ENCODE results near the gene IL6R. TPM values are rescaled to one million over a fixed set of nuclear protein-coding genes. Genes with fewer than 3 reads are reported as not detected.

IL6R gene
- total RNA-seq, 4 donors from 2014 or later = 44.7 to 59.4 (median 55.5) TPM

GRCh38 chr1:154391086-154391770 is 13.9 kb upstream of the IL6R start:
- Histone ChIP-seq H3K36me3 (no peaks in the 10 kb centered on the region), H3K27ac (no peak overlapping the region), H3K4me1 (no peaks in the 10 kb centered on the region), H3K27me3 (no peaks in the 10 kb centered on the region), H3K4me3 (no peak overlapping the region), H3K9me3 (no peaks in the 10 kb centered on the region)
- 74 to 77% methylated on average over 4 to 7 of the region's 9 CpGs for whole genome bisulfite sequencing, 2 donors (ENCODE audit: low coverage in 1 of 2)
- no peak for ATAC-seq
- TF ChIP-seq CTCF (IDR thresholded peaks at IDR 0.05) (no peak), EP300 (IDR thresholded peaks at IDR 0.05) (no peak), POLR2AphosphoS5 (IDR thresholded peaks at IDR 0.05) (no peak), POLR2A (IDR thresholded peaks at IDR 0.05) (no peak)

- no peak for ATAC-seq
These were observed 7.0 kb upstream of the IL6R start for GRCh38 chr1:154398141-154398540.

GRCh38 chr1:154398678-154399077 is 6.5 kb upstream of the IL6R start:
- no peaks in the 10 kb centered on the region for H3K36me3 ChIP-seq
- no peaks in the 10 kb centered on the region for H3K4me1 ChIP-seq
- WGBS, 2 donors (ENCODE audit: low coverage in 1 of 2) = 90 to 94% methylated on average over 2 to 4 of the region's 4 CpGs
- H3K9me3 ChIP-seq = no peaks in the 10 kb centered on the region
- no peak for ATAC-seq
- no peak overlapping the region for H3K4me3 ChIP-seq
- H3K27ac ChIP-seq = no peak overlapping the region
- TF ChIP-seq POLR2AphosphoS5 (IDR thresholded peaks at IDR 0.05) (no peak), EP300 (IDR thresholded peaks at IDR 0.05) (no peak)
- H3K27me3 ChIP-seq = no peaks in the 10 kb centered on the region

More at GRCh38 chr1:154398141-154398540, 7.0 kb upstream of the IL6R start:
- TF ChIP-seq POLR2AphosphoS5 (IDR thresholded peaks at IDR 0.05) = no peak
- no peak for TF ChIP-seq POLR2A (IDR thresholded peaks at IDR 0.05)
- no peak for TF ChIP-seq EP300 (IDR thresholded peaks at IDR 0.05)
- no peak for TF ChIP-seq CTCF (IDR thresholded peaks at IDR 0.05)
- Histone ChIP-seq H3K9me3 (no peaks in the 10 kb centered on the region), H3K36me3 (no peaks in the 10 kb centered on the region), H3K4me3 (no peak overlapping the region), H3K4me1 (no peaks in the 10 kb centered on the region), H3K27me3 (no peaks in the 10 kb centered on the region), H3K27ac (no peak overlapping the region)
- WGBS, 2 donors (ENCODE audit: low coverage in 1 of 2) = 80 to 83% methylated on average over 4 of the region's 4 CpGs

GRCh38 chr1:154400381-154400801 is 4.8 kb upstream of the IL6R start:
- H3K27ac ChIP-seq = no peak overlapping the region
- H3K4me1 ChIP-seq = peaks cover 0 to 9% (median 3%) of the 10 kb centered on the region in 3 donors
- H3K4me3 ChIP-seq = no peak overlapping the region
- H3K36me3 ChIP-seq = no peaks in the 10 kb centered on the region
- no peak for ATAC-seq
- no peaks in the 10 kb centered on the region for H3K27me3 ChIP-seq
- TF ChIP-seq POLR2AphosphoS5 (IDR thresholded peaks at IDR 0.05) (no peak), CTCF (IDR thresholded peaks at IDR 0.05) (no peak), POLR2A (IDR thresholded peaks at IDR 0.05) (no peak), EP300 (IDR thresholded peaks at IDR 0.05) (no peak)
- 72 to 89% methylated on average over 3 to 4 of the region's 4 CpGs for WGBS, 2 donors (ENCODE audit: low coverage in 1 of 2)
- no peaks in the 10 kb centered on the region for H3K9me3 ChIP-seq

- H3K4me3 ChIP-seq = no peak overlapping the region
- no peak for ATAC-seq
- peaks cover 0 to 23% (median 7%) of the 10 kb centered on the region in 3 donors for H3K4me1 ChIP-seq
- no peaks in the 10 kb centered on the region for H3K36me3 ChIP-seq
- no peaks in the 10 kb centered on the region for H3K27me3 ChIP-seq
- TF ChIP-seq CTCF (IDR thresholded peaks at IDR 0.05) (no peak), POLR2A (IDR thresholded peaks at IDR 0.05) (no peak), POLR2AphosphoS5 (IDR thresholded peaks at IDR 0.05) (no peak), EP300 (IDR thresholded peaks at IDR 0.05) (no peak)
- H3K27ac ChIP-seq = no peak overlapping the region
- no peaks in the 10 kb centered on the region for H3K9me3 ChIP-seq
- WGBS, 2 donors (ENCODE audit: low coverage in 1 of 2) = no CpG with 5 or more reads among the region's 4 CpGs
These were observed 2.7 kb upstream of the IL6R start for GRCh38 chr1:154402409-154402921.
